SJCRH30 (cell line): ENCODE results near the gene PPCS. TPM values are rescaled to one million over a fixed set of nuclear protein-coding genes. Genes with fewer than 3 reads are reported as not detected.
A peak's percentile ranks its signal among the peaks of the same experiment; 100 is the strongest.

ENCODE experiments used
- DNase-seq, 2 experiments: peaks; one replicate each; pipeline ENCODE4 v3.0.0-alpha.2; 2015 to 2020
- H3K27ac ChIP-seq: fragments of 250-450 bp; sonication (Bioruptor Pico); 2 replicates; pipeline ENCODE4 v1.5.1; 2020; ENCODE audit warnings: mild to moderate bottlenecking, moderate library complexity
- H3K27me3 ChIP-seq: fragments of 250-450 bp; sonication (Bioruptor Pico); 2 replicates; pipeline ENCODE4 v1.5.1; 2020; ENCODE audit warnings: mild to moderate bottlenecking, moderate library complexity
- H3K36me3 ChIP-seq: fragments of 250-450 bp; sonication (Bioruptor Pico); 2 replicates; pipeline ENCODE4 v1.5.1; 2020; ENCODE audit warnings: mild to moderate bottlenecking, moderate library complexity
- H3K4me1 ChIP-seq: fragments of 250-450 bp; sonication (Bioruptor Pico); 2 replicates; pipeline ENCODE4 v1.5.1; 2020; ENCODE audit warnings: mild to moderate bottlenecking, moderate library complexity
- H3K4me3 ChIP-seq: fragments of 250-450 bp; sonication (Bioruptor Pico); 2 replicates; pipeline ENCODE4 v1.5.1; 2020; ENCODE audit warnings: mild to moderate bottlenecking, moderate library complexity
- H3K9me3 ChIP-seq: fragments of 250-450 bp; sonication (Bioruptor Pico); replicated peaks from 2 replicates; pipeline ENCODE4 v1.5.1; 2020; ENCODE audit warnings: mild to moderate bottlenecking, moderate library complexity
- total RNA-seq: library from RNA; depleted of rRNA; stranded (reverse); fragments of >200 nt; shearing (Covaris generic); gene quantifications from 2 replicates; pipeline ENCODE4 v1.2.3, GENCODE V29; 2014

The PPCS gene
- total RNA-seq, 1 experiment from 2014 or later, result 29.2 TPM

GRCh38 chr1:42431514-42431913, 24.8 kb upstream of the PPCS start:
- Histone ChIP-seq H3K4me1 (no peaks in the 10 kb centered on the region), H3K27ac (no peak overlapping the region), H3K27me3 (no peaks in the 10 kb centered on the region), H3K9me3 (no peaks in the 10 kb centered on the region), H3K4me3 (no peak overlapping the region), H3K36me3 (no peaks in the 10 kb centered on the region)
- no peak for DNase-seq

DNA sequence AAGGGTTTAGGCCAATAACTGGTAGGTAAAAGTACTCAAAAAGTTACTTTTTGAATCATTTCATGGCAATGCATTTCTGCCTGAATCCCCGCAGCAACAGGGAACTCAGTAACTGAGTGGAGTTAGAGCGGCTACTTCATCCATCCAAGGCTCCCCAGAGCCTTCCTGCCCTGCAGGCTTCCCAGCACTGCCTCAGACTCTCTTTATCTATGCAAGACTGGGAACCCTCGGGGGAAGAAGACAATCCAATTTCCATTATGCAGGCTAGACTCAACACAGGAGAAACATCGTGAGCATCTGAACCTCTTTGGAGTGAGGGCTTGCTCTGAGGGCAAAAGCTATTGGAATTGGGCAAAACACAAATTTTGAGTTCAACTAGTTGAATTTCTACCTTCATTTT, 23.6 kb upstream of the PPCS start:
- peaks cover 6% of the 10 kb centered on the region; the same call in 1 of the 2 replicates for H3K4me1 ChIP-seq
- no peaks in the 10 kb centered on the region for H3K27me3 ChIP-seq
- no peaks in the 10 kb centered on the region for H3K36me3 ChIP-seq
- no peak for DNase-seq
- no peak overlapping the region for H3K4me3 ChIP-seq
- H3K9me3 ChIP-seq, result no peaks in the 10 kb centered on the region
- no peak overlapping the region for H3K27ac ChIP-seq

DNA sequence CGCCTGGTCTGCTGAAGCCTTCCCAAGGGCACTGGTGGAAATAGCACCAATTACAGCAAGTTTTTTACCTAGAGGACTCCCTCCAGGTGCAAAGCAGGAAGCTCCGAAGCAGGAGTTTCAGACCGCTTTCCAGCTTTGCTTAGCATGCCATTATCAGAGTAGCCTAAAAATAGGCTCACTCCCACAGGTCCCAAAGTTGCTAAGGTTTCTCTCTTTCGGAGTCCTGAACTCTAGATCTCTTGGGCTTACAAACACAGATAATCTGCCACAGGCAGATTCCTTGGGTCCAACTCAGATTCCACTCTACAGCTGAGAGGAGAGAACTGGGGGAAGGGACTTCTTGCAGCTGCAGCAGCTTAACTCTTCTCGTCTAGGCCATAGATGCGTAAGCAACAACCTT, 23.0 kb upstream of the PPCS start:
- Histone ChIP-seq H3K9me3 (no peaks in the 10 kb centered on the region), H3K27me3 (no peaks in the 10 kb centered on the region; the same call in 1 of the 2 replicates), H3K4me3 (no peak overlapping the region), H3K27ac (no peak overlapping the region), H3K4me1 (peaks cover 6% of the 10 kb centered on the region; the same call in 1 of the 2 replicates), H3K36me3 (no peaks in the 10 kb centered on the region)
- no peak for DNase-seq

DNA sequence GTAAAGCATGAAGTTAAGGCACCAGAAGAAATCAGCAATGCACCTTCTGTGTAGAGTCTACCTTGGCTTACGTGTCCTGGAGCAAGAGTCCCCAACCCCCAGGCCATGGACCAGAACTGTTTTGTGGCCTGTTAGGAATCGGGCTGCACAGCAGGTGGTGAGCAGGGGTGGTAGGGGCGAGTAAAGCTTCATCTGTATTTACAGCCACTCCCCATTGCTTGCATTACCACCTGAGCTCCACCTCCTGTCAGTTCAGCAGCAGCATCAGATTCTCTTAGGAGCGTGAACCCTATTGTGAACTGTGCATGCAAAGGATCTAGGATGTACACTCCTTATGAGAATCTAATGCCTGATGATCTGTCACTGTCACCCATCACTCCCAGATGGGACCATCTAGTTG, 22.0 kb upstream of the PPCS start:
- H3K4me3 ChIP-seq, result no peak overlapping the region
- H3K27ac ChIP-seq, result no peak overlapping the region
- no peaks in the 10 kb centered on the region for H3K36me3 ChIP-seq
- no peak for DNase-seq
- H3K9me3 ChIP-seq, result no peaks in the 10 kb centered on the region
- peaks cover 6% of the 10 kb centered on the region; the same call in 1 of the 2 replicates for H3K4me1 ChIP-seq
- H3K27me3 ChIP-seq, result no peaks in the 10 kb centered on the region; the same call in 1 of the 2 replicates

DNA sequence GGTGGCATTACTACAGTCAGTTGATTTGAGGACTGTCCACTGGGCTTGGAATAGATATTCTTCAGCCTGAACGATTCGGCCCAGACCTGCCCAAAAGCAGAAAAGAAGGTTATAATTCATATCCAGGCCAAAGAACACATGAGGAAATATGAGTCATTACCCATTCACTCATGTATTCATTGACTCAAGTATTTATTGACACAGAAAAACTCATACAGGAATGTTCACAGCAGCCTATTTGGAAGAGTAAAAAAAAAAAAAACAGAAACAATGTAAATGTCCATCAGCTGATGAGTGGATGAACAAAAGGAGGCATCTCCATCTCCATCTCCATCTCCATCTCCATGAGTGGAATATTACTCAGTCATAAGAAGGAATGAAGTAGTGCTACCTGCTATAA, 16.4 kb upstream of the PPCS start:
- Histone ChIP-seq H3K27me3 (no peaks in the 10 kb centered on the region; the same call in 1 of the 2 replicates), H3K4me1 (peaks cover 6% of the 10 kb centered on the region; the same call in 1 of the 2 replicates), H3K4me3 (no peak overlapping the region), H3K27ac (no peak overlapping the region), H3K36me3 (no peaks in the 10 kb centered on the region), H3K9me3 (no peaks in the 10 kb centered on the region)
- no peak for DNase-seq

- H3K27ac ChIP-seq, result no peak overlapping the region
- no peaks in the 10 kb centered on the region for H3K9me3 ChIP-seq
- no peaks in the 10 kb centered on the region for H3K36me3 ChIP-seq
- no peaks in the 10 kb centered on the region; the same call in 1 of the 2 replicates for H3K27me3 ChIP-seq
- no peak for DNase-seq
- H3K4me3 ChIP-seq, result no peak overlapping the region
- no peaks in the 10 kb centered on the region for H3K4me1 ChIP-seq
Observed at GRCh38 chr1:42442662-42443061, 13.7 kb upstream of the PPCS start.

- no peaks in the 10 kb centered on the region for H3K36me3 ChIP-seq
- no peaks in the 10 kb centered on the region for H3K4me1 ChIP-seq
- H3K9me3 ChIP-seq, result no peaks in the 10 kb centered on the region
- no peak overlapping the region for H3K27ac ChIP-seq
- no peak overlapping the region for H3K4me3 ChIP-seq
- H3K27me3 ChIP-seq, result peaks cover 3% of the 10 kb centered on the region
- no peak for DNase-seq
Observed at GRCh38 chr1:42449256-42449655, 7.1 kb upstream of the PPCS start.

- no peak for DNase-seq
- Histone ChIP-seq H3K36me3 (no peaks in the 10 kb centered on the region), H3K4me3 (no peak overlapping the region), H3K4me1 (no peaks in the 10 kb centered on the region), H3K27ac (no peak overlapping the region), H3K9me3 (no peaks in the 10 kb centered on the region), H3K27me3 (peaks cover 3% of the 10 kb centered on the region)
Observed at GRCh38 chr1:42450061-42450460, 6.3 kb upstream of the PPCS start.

DNA sequence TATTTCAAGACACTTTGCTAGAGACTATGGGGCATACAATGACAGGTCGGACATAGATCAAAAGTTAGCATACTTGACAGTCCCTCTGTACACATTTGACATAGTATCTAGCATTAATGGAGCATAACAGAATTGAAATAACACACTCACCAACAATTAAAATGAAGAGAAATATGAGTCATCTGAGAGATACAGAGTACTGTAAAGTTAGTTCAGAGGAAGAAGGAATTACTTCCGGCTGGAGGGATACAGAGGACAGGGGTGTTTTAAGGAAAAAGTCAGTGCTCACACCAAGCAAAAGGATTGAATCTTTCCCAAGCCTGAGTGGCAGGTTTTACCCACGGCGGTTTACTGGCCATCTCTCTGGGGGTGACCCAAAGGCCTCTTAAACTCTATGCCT, 3.0 kb upstream of the PPCS start:
- no peaks in the 10 kb centered on the region for H3K4me1 ChIP-seq
- no peaks in the 10 kb centered on the region for H3K9me3 ChIP-seq
- peaks cover under 1% of the 10 kb centered on the region for H3K27me3 ChIP-seq
- H3K4me3 ChIP-seq, result no peak overlapping the region
- no peak for DNase-seq
- no peak overlapping the region for H3K27ac ChIP-seq
- H3K36me3 ChIP-seq, result no peaks in the 10 kb centered on the region

DNA sequence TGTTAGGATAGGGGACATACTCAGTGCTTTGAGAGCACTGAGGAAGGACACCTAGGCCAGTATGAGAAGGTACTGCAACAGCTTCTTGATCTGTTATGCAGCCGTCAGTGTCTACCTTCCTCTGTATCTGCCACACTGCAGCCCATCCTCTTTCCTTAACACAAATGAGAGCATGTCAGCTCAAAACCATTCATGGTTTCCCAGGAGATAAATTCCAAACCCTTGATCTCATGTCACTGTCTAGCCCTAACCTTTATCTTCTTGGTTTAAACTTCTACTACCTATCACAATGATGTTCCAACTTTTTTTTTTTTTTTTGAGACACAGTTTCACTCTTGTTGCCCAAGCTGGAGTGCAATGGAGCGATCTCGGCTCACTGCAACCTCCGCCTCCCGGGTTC, 1.9 kb upstream of the PPCS start:
- Histone ChIP-seq H3K9me3 (no peaks in the 10 kb centered on the region), H3K4me3 (no peak overlapping the region), H3K4me1 (no peaks in the 10 kb centered on the region), H3K36me3 (no peaks in the 10 kb centered on the region), H3K27ac (no peak overlapping the region), H3K27me3 (no peaks in the 10 kb centered on the region; the same call in 1 of the 2 replicates)
- DNase-seq, result no peak

- no peaks in the 10 kb centered on the region for H3K4me1 ChIP-seq
- peak; percentile 54 to 63 for DNase-seq
- H3K27ac ChIP-seq, result peak overlapping the region; percentile 78
- no peaks in the 10 kb centered on the region for H3K9me3 ChIP-seq
- no peaks in the 10 kb centered on the region for H3K27me3 ChIP-seq
- H3K4me3 ChIP-seq, result peak overlapping the region; percentile 91
- no peaks in the 10 kb centered on the region for H3K36me3 ChIP-seq
Observed at GRCh38 chr1:42456754-42457089, 379 bp downstream of the PPCS start.

GRCh38 chr1:42461196-42461595, 4.9 kb downstream of the PPCS start:
- Histone ChIP-seq H3K27me3 (no peaks in the 10 kb centered on the region), H3K36me3 (no peaks in the 10 kb centered on the region), H3K9me3 (no peaks in the 10 kb centered on the region), H3K4me3 (no peak overlapping the region), H3K4me1 (no peaks in the 10 kb centered on the region), H3K27ac (no peak overlapping the region)
- DNase-seq, result no peak

- H3K9me3 ChIP-seq, result no peaks in the 10 kb centered on the region
- no peak within 1 kb of the TSS for H3K27ac ChIP-seq
- DNase-seq, result peak; percentile 84 to 86
- no peaks in the 10 kb centered on the region for H3K36me3 ChIP-seq
- H3K27me3 ChIP-seq, result no peaks in the 10 kb centered on the region
- H3K4me3 ChIP-seq, result peak within 1 kb of the TSS; percentile 45
- no peaks in the 10 kb centered on the region for H3K4me1 ChIP-seq
Observed at GRCh38 chr1:42462828-42463763, 6.8 kb downstream of the PPCS start, which contains the start of gene CCDC30. Gene CCDC30 (plus strand): TSS chr1:42463286. CDS start chr1:42480552, 17,266 bp downstream.

- DNase-seq, result no peak
- H3K9me3 ChIP-seq, result no peaks in the 10 kb centered on the region
- H3K27me3 ChIP-seq, result no peaks in the 10 kb centered on the region
- no peak overlapping the region for H3K27ac ChIP-seq
- no peak overlapping the region for H3K4me3 ChIP-seq
- H3K4me1 ChIP-seq, result no peaks in the 10 kb centered on the region
- no peaks in the 10 kb centered on the region for H3K36me3 ChIP-seq
Observed at GRCh38 chr1:42463921-42464320, 7.6 kb downstream of the PPCS start.

GRCh38 chr1:42466030-42466429, 9.7 kb downstream of the PPCS start:
- DNase-seq, result no peak
- H3K27ac ChIP-seq, result no peak overlapping the region
- no peak overlapping the region for H3K4me3 ChIP-seq
- H3K4me1 ChIP-seq, result no peaks in the 10 kb centered on the region
- H3K27me3 ChIP-seq, result no peaks in the 10 kb centered on the region
- no peaks in the 10 kb centered on the region for H3K9me3 ChIP-seq
- H3K36me3 ChIP-seq, result no peaks in the 10 kb centered on the region

DNA sequence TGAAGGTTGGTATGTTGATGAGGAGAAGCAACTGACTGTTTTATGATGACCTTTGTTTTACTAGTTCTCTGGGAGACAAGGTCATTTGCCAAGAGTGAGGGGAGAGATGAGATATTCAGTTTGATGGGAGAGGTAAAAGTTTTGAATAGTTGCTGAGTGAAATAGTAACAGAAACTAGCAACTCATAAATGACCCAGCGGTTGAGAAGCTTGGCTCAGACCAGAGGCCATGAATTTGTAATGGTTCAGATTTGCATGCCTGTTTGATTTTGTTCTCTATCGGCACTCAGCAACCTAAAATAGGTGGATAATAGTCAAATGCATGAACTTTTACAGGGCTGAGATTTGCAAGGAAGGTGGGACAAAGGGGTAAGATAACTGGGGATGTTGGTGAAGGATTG, 13.4 kb downstream of the PPCS start:
- Histone ChIP-seq H3K4me1 (no peaks in the 10 kb centered on the region), H3K27ac (no peak overlapping the region), H3K4me3 (no peak overlapping the region), H3K9me3 (no peaks in the 10 kb centered on the region), H3K27me3 (no peaks in the 10 kb centered on the region), H3K36me3 (no peaks in the 10 kb centered on the region)
- no peak for DNase-seq
